CD4-positive, alpha-beta T cell treated with Interleukin-21 for 1 hour (primary cell): Measurements from ENCODE around the gene ENHO.
"Not testable (repeated sequence)": the region's sequence is repeated elsewhere in the genome, so short reads cannot be mapped to it uniquely, and the experiment has no call there.

ENCODE experiments used
- DNase-seq: peaks from one replicate; pipeline ENCODE4 v3.0.0-alpha.2; 2020

Gene ENHO

DNA sequence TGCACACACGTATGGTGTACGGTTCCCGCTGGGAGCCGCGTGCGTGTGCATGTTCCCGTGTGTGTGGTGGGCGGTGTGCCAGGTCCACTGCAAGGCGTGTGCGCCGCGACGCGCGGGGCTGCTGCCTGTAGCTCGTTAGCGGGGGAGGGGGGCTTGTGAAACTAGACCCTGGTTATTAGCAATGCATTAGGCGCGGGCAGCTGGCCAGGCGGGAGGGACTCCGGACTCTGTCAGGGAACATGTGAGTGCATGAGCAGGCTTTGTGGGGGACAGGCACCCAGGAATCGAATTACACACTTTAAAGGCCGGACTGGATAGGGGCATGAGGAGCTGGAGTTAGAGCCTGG lies 32.2 kb upstream of the ENHO start:
- no peak for DNase-seq

DNA sequence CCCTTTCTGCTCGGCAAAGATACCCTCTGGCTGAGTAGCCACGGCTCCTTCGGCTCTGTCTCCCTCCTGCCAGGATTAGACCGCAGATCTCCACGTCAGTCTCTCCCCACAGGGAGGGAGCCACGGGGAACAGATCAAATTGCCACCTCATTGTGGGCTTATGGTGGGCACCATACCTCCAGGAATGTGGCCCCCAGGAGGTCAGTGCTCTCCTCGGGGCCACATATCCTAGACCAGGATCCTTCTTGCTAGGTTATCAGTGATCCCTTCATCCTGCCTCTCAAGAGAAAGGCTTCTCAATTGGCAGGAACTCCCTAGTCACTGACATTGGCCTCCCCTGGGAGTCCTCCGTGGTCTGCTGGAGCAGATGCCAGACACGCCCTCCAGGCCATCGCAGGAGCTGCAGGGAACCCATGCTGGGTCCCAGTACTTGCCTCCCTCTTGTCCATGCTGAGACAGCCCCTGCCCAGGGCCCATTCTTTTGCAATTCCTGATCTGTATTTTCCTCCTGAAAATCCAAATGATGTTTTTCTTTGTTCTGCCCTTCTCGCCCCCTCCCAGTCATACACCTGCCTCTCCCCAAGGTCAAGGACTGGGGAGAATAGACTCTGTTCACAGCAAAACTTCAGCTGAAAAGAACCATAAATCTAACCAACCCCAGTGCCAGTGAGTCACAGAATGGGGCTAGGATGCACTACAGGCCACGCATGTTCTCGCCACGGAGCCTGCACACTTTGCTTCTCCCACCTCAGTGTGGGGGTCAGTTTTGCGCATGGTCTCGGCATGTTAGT lies 31.6 kb upstream of the ENHO start:
- no peak for DNase-seq

DNA sequence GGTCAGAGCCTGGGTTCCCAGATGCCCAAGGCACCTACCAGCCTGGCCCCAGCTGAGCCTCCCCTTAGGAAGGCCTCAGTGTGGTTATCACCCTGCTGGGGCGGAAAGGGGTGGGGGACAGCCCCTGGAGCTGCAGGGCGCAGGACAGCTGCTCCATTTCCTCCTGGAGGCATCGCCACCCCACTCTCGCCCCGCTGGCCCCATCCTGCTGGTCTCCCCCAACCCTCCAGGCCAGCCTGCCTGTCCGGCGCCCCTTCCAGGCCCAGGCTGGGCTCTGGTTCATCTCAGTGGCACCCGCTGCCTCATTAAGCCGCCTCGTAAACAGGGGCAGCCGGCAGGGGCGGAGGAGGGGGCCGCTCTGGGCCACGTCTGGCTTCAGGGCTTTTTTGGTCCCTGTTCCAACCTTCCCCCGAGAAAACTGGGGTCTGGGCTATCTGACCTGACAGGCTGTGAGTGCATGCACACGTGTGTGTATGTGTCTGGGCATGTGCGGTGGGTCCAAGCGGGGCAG lies 30.8 kb upstream of the ENHO start:
- DNase-seq = no peak

DNA sequence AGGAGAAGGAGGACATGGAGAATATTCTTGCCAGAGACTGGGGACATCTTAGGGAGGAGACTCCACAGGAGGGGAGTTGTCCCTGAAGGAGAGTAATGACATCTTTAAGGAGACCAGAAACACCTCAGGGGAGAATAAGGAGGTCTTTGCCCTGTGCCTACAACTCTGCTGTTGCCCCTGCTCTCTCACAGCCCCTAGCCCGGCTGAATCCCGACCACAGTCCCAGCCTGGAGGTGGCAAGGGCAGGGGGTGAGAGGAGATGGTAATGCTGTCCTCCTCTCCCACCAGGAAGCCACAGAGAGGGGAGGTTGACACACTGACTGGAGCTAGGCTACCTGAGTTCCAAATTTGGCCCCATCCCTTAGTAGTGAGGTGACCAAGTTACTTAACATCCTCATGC lies 30.2 kb upstream of the ENHO start:
- no peak for DNase-seq

DNA sequence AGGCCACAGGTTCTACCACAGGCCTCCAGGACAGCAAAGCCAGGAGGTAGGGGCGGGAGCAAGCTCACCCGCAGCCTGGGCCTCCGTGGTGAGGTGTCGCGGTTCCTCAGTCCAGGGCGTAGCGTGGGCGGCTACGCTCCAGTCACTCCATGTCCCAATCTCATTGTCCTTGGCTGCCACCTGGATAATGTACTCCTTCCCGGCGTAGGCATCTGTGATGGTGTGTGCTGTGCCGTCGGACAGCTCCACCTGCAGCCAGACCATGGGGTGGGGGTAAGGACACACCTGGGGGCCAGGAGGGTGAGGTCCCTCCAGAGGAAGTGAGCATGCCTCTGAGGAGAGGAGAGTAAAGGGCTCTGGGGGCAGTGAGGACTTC lies 29.8 kb upstream of the ENHO start:
- no peak for DNase-seq

DNA sequence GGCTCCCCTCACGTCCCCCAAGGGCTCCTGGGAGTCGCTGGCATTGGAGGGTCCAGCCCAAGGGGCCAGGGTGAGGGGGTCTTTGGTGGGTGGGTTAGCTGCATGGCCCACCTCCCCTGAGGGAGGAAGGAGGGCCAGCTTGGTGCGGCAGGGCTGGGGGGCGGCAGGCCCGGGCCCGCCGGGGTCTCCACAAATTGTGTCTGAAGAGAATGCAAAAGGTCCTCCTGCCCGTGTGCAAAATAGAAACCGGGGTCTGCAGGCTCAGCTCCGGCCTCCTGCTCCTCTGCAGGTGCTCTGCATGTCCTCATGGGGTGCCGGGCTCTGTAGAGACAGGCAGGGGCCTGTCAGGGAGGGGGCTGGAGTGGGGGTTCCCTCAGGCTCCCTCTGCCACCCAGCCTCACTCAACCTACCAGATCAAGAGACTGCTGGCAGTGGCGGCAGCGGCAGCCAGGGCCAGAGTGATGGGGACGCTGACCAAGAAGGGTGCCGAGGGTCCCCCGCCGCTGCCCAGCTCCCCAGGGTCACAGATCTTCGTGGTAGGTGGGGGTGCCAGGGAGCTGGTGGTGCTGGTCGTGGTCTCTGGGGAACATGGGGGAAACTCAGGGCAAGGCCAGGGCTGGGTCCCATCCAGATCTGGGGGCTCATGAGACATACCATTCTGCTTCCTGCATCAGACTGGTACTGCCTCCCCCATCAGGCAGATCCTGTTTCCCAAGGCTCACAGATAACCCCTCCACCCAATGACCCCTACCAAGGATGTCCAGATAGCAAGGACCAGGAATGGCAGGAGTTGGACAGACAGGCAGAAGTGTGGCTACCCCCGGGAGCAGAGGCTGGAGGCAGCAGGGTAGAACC lies 29.2 kb upstream of the ENHO start:
- DNase-seq = no peak

DNA sequence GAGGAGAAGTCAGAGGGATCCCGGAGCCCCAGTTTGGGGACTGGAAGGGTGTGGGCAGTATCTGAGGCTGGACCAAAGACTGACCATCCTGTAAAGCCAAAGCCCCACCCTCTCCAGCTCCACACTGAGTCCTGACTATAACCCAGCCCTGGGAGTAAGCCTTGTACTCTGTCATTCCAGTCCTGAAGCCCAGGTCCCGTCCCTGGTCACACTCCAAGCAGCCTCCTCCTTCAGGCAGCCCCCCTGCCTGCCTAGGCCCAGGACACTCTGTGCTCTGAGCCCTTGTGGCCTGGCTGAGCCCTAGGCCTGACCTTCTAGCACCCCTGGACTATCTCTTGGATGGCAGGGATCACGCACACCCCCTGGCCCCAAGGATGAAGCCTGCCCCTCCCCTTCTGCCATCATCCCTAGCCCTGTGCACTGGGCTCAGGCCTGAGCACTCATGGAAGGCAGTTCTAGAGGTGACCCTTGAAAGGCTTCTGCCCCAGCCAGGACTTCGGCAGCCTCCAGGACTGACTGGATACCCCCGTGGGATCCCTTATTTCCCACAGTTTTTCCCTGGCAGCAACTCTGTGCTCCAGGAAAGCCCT lies 28.0 kb upstream of the ENHO start:
- DNase-seq = no peak

DNA sequence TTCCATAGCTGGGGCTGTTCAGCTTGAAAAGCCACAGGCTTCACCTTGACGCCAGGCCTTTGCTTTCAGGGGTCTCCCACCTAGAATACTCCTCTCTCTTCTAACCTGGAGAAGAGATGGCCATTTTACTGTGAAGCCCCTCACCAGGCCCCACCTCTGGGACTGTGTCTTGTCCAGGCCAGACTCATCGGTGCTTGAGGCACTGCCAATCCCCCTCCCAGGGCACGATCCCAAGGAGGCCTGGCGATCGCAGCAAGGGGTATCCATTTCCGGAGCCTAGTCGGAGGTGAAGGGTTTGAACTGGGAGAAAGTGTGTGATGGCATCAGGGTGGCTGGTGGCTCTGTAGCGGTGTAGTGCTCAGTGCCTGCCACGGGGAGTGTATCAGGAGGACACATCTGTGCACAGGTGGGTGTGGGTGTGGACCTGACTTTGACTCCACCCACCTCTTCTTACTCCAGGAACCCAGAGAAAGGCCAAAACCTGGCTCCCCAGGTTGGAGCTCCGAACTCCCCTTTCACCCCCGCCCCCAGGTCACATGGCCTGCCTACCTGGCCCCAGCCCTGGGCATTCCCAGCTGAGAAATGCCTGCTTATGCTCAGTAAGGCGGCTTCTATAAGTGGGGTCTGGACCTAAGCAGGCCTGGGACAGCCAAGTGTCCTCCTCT lies 27.4 kb upstream of the ENHO start:
- no peak for DNase-seq

DNA sequence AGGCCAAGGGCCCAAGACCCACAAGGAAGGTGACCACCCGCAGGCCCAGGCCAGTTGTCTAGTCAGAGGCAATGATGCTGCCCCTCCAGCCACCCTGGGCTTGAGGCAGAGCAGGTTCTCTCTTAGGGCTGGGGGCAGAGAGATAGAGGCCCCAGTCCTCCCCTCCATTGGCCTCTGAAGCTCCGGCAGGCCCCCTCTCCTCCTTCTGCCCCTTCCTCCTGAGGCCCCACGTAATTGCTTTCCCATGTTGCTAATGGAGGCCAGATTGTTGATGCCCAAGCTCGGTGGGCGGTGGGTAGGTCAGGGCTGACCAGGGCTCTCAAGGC lies 26.6 kb upstream of the ENHO start:
- no peak for DNase-seq

DNA sequence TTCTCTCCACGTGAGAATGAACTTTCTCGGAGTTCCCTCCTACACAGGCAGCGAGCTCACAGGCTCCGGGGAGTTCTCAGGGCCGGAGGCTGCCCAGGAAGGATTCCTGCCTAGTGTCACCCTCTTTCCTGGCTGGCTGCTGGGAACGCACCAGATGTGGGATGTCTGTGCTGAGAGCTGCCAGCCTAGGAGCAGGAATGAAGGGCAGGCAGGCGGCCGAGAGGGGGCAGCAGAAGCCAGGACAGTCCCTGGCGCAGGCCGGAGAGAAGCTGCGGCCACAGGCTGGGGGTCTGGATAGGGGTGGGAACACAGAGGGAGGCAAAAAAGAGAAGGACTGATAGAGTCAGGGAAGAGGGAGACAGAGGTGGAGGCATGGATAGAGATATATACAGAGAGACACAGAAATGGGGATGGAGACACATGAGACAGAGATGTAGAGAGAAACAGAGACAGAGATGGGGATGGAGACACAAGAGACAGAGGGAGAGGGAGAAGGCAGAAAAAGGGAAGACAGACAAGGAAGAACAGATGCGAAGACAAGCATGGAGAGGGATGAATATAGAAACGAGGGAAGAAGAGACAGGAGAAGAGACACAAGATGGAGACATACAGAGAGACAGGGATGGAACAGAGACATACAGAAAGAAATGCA lies 25.3 kb upstream of the ENHO start:
- DNase-seq = peak; percentile 24

DNA sequence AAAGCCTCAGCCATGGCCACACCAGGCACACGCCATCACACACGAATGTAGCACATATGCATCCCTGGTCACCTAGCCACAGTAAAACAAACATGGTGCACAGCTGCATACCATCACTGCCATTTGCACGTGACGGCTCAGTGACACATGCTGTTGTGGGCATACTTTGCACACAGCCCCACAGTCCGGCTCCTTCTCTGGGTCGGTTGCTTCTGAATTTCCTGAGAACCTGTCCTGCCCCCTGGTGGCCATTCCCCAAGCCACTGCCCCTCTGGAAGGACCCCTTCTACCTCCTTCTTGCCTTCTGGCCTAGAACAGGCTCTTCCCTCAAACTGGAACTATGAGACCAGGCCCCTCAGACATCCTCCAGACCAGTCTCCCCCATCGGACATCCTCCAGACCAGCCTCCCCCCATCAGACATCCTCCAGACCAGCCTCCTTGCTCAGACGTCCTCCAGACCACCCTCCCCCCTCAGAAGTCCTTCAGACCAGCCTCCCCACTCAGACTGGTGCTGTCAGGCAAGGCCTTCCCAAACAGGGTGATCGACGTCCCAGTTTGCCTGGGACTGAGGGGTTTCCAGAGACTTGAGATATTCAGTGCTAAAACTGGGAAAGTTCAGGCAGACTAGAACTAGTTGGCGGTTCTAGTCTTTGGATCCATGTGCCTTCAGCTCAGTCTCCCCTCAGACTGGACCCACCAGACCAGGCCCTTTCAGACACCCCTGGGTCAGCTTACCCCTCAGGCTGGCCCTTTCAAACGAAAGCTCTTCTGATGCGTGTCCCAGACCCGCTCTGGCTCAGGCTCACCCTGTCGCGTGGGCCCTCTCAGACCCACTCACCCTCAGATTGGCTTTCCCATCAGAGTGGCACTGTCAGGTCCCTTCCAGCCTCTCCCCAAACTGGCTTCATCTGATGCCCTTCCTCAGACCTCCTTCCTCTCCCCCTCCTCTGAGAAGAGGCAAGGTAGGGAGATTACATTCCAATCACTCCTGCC lies 24.3 kb upstream of the ENHO start:
- DNase-seq = peak; percentile 40

DNA sequence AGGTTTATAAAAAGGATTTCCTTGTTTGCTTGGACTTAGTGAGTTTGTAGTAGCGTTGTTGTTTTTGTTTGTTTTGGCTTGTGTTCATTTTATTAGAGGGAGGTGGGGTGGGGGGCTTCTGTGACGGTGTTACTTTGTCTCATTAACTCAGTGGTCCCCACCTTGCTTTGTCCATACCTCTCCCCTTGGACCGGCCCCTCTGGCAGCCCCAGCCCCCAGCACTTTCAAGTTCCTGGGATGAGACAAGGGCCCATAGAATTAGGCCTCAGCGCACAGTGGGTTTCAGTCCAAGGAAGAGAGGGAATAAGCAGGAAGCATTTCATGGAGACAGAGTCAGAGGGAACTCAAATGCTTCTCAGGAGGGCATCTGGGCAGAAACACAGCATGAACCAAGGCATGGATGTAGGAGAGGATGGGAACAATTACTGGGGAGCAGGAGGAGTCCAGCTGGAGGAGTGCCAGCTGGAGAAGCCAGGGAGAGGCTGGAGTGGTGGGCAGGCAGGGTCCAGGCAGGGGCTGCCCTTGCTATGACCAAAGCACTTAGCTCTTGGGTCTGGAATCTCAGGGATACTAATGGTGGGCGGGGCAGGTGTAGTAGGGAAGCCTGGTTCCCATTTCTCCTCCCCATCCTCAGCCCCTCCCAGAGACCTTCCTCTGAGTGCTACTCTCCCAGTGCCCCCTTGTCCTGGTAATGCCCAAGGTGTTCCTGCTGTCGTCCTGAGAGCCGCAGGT lies 23.5 kb upstream of the ENHO start:
- no peak for DNase-seq

DNA sequence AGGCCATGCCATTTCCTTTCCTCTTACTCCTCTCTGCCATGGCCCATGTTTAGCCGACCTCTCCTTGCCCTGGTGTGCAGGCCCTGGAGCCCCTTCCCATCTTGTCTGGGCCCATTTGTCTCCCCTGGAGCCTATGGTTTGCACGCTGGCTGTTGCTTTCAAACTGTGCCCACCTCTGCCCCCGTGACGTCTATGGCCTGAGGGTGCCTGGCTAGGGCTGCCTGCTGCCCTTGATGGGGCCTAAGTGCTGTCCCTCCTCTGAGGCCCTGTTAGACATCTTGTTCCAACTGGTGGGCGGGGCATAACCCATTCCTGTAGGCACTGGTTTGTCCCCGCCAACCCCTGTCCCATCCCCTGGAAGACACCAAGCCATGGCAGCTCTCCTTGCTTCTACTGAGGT lies 22.7 kb upstream of the ENHO start:
- no peak for DNase-seq

DNA sequence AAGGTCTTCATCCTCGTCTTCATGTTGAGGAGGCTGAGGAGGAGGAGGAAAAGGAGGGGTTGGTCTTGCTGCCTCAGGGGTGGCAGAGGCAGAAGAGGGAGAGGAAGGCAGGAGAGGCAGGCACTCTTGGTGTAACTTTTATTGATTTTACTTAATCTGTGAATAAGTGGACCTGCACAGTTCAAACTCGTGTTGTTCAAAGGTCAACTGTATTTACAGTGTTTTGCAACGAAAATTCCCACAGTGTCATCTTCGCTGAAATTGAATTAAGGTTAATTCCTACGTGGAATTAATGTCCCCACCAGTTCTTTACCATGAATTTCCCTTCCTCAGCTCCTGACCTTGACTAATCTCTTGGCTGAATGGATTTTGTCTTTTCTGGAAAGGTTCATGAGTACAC lies 21.2 kb upstream of the ENHO start:
- DNase-seq = no peak

DNA sequence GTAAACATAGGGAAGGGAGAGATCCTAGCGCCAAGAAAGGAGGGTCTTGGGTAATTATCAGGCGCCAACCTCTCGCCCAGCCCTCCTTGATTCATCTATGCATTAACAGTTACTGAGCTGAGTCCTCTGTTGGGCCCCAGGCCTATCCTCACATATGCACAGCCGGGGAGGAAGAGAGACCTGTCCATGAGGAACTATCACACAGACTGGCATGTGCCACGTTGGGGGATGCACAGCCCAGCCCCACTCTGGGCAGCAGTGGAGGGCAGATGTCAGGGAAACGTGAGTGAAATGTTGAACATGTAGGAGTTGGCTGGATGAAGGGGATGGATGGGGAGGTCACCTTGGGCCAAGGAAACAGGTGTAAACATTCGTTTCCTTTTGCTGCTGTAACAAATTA lies 18.8 kb upstream of the ENHO start:
- no peak for DNase-seq

DNA sequence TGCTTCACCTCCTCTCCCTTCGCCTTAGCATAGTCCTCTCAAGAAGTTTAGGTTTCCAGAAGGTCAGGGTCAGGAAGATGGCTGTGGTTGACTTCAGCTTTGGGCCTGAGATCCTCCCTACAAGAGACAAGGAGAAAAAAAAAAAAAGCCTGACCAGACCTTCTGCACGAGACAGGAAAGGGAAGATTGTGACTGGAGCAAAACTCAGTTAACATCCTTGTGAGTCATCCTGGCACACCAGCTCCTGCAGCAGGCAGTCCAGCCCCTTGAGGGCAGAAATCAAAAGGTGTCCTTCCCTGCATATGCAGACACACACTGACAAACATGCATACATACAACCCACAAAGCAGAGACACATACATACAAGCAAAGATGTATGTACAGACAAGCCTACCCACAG lies 18.0 kb upstream of the ENHO start:
- no peak for DNase-seq

DNA sequence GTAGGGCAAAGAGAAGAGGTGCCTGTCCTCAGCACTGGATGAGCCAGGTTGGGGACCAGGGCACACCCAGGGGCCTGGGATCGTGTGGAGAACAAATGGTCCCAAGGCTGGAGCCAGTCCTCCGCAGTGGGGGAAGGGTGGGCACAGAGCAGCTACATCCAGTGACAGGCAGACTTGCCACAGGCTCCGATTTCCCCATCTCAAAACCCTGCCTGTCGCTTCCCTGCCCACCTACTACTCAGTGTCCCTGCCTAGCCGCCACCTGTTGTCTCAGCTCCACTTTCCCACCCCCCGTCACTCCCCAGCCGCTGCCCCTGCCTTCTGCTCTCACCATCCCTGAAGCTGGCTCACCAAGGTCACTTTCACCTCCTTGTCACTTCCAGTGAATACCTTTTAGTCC lies 13.9 kb upstream of the ENHO start:
- DNase-seq = no peak

DNA sequence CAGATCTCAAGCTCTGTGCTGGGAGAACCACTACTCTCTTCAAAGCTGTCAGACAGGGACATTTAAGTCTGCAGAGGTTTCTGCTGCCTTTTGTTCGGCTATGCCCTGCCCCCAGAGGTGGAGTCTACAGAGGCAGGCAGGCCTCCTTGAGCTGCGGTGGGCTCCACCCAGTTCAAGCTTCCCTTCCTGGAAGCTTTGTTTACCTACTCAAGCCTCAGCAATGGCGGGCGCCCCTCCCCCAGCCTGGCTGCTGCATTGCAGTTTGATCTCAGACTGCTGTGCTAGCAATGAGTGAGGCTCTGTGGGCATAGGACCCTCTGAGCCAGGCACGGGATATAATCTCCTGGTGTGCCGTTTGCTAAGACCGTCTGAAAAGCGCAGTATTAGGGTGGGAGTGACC lies 9.3 kb upstream of the ENHO start:
- not testable (repeated sequence) for DNase-seq

DNA sequence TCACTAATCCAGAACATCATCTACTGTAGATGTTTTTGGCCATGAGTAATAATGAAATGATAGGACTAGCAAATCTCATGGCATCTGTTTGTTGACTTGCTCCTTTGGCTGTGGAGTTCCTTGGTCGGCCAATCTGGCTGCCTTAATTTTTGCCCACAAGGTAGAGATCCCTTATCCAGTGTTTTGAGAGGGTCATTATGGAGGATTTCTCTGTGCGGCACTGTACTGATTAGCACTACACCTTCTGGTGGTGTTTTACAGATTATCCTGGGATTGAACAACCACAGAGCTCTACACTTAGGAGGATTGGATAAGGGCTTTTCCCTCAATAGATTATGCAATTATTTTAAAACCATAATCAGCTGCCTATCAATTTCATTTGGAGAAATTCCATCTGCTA lies 3.2 kb upstream of the ENHO start:
- DNase-seq = no peak

DNA sequence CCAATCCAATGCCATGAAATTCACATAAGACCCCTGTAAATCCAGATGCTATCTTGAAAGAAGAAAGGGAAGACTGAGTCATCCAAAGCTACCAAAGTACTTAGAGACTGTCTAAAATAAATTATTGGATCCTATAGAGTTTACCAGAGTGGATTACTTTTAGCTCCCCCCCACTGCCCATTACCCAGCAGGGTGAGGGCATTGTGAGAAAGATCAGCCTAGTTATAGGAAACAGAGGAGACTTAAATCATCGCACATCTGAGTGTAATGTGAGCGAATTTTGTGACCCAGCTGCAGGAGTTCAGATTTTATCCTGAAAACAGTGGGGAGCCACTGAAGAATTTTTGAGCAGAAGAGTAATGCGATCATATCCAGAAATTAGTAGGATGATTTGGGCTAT lies 1.6 kb upstream of the ENHO start:
- no peak for DNase-seq
